WTC11 (cell line): ENCODE measurements around the gene IFNAR1.

Experiments
- ATF6 ChIP-seq: sonication (generic); formaldehyde crosslinking; IDR thresholded peaks from 2 replicates; pipeline ENCODE4 v1.8.1; 2023; ENCODE audit warnings: mild to moderate bottlenecking, missing genetic modification reagents
- CREB1 ChIP-seq: sonication (generic); formaldehyde crosslinking; IDR thresholded peaks from 2 replicates; pipeline ENCODE4 v1.8.0; 2023; ENCODE audit warnings: mild to moderate bottlenecking, missing genetic modification reagents
- IRF2 ChIP-seq: sonication (generic); formaldehyde crosslinking; IDR thresholded peaks from 2 replicates; pipeline ENCODE4 v1.8.0; 2022; ENCODE audit warnings: low read depth, missing genetic modification reagents, borderline replicate concordance
- JAZF1 ChIP-seq: fragments of 250-450 bp; sonication (Bioruptor Pico); IDR thresholded peaks from 2 replicates; pipeline ENCODE4 v1.9.0; 2021; ENCODE audit warnings: moderate library complexity, mild to moderate bottlenecking, inconsistent platforms
- JUN ChIP-seq: sonication (generic); formaldehyde crosslinking; IDR thresholded peaks from 2 replicates; pipeline ENCODE4 v1.8.0; 2023; ENCODE audit warnings: mild to moderate bottlenecking, missing genetic modification reagents
- MAX ChIP-seq: sonication (generic); formaldehyde crosslinking; IDR thresholded peaks from 2 replicates; pipeline ENCODE4 v1.8.0; 2022; ENCODE audit warnings: mild to moderate bottlenecking, missing genetic modification reagents
- NFATC4 ChIP-seq: fragments of 250-450 bp; sonication (Bioruptor Pico); IDR thresholded peaks from 2 replicates; pipeline ENCODE4 v1.9.0; 2021; ENCODE audit warnings: mild to moderate bottlenecking
- NFYB ChIP-seq: sonication (generic); formaldehyde crosslinking; conservative IDR thresholded peaks from 2 replicates; pipeline ENCODE4 v1.8.0; 2022; ENCODE audit warnings: low read depth, missing genetic modification reagents
- NR2C2 ChIP-seq: sonication (generic); formaldehyde crosslinking; IDR thresholded peaks from 2 replicates; pipeline ENCODE4 v1.8.0; 2022; ENCODE audit warnings: mild to moderate bottlenecking, missing genetic modification reagents
- TF ChIP-seq, protein P1 (sequence below): fragments of 200-600 bp; IDR thresholded peaks from 2 replicates; pipeline ENCODE4 v1.8.0; 2022; ENCODE audit warnings: antibody characterized with exemption
- TF ChIP-seq, protein P2 (sequence below): sonication (generic); formaldehyde crosslinking; IDR thresholded peaks from 2 replicates; pipeline ENCODE4 v1.8.0; 2022; ENCODE audit warnings: mild to moderate bottlenecking, missing genetic modification reagents
- TF ChIP-seq, protein P3 (sequence below): sonication (generic); formaldehyde crosslinking; IDR thresholded peaks from 2 replicates; pipeline ENCODE4 v1.8.1; 2023; ENCODE audit warnings: mild to moderate bottlenecking, missing genetic modification reagents, moderate library complexity

DNA sequence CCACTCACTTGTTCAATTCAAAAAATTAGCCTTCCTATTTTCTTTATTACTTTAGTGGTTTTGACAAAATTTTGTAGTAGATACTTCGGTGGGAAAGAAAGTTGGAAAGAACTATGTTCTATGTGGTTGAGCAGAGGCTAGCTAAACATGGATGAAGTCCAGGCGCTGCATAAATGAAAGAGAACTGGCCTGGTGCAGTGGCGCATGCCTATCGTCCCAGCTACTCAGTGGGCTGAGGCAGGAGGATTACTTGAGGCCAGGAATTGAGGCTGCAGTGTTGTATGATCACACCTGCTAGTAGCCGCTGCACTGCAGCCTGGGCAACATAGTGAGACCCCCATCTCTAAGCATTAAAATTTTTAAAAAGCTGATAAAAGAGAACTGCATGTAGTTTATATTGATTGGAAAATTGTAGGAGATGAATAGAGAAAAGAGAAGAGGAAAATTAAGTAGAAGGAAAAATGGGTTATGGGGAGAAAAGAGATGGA is 21.0 kb downstream of the IFNAR1 start:
- TF ChIP-seq CREB1 (CRISPR knock-in tag) (no peak), ATF6 (CRISPR knock-in tag) (no peak), NR2C2 (CRISPR knock-in tag) (no peak), MAX (no peak), IRF2 (CRISPR knock-in tag) (no peak), JAZF1 (CRISPR knock-in tag) (no peak), NFATC4 (no peak), JUN (no peak), NFYB (no peak)
- TF ChIP-seq, protein P1, sequence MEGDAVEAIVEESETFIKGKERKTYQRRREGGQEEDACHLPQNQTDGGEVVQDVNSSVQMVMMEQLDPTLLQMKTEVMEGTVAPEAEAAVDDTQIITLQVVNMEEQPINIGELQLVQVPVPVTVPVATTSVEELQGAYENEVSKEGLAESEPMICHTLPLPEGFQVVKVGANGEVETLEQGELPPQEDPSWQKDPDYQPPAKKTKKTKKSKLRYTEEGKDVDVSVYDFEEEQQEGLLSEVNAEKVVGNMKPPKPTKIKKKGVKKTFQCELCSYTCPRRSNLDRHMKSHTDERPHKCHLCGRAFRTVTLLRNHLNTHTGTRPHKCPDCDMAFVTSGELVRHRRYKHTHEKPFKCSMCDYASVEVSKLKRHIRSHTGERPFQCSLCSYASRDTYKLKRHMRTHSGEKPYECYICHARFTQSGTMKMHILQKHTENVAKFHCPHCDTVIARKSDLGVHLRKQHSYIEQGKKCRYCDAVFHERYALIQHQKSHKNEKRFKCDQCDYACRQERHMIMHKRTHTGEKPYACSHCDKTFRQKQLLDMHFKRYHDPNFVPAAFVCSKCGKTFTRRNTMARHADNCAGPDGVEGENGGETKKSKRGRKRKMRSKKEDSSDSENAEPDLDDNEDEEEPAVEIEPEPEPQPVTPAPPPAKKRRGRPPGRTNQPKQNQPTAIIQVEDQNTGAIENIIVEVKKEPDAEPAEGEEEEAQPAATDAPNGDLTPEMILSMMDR: no peak
- TF ChIP-seq, protein P2, sequence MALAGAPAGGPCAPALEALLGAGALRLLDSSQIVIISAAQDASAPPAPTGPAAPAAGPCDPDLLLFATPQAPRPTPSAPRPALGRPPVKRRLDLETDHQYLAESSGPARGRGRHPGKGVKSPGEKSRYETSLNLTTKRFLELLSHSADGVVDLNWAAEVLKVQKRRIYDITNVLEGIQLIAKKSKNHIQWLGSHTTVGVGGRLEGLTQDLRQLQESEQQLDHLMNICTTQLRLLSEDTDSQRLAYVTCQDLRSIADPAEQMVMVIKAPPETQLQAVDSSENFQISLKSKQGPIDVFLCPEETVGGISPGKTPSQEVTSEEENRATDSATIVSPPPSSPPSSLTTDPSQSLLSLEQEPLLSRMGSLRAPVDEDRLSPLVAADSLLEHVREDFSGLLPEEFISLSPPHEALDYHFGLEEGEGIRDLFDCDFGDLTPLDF (CRISPR knock-in tag): no peak
- TF ChIP-seq, protein P3, sequence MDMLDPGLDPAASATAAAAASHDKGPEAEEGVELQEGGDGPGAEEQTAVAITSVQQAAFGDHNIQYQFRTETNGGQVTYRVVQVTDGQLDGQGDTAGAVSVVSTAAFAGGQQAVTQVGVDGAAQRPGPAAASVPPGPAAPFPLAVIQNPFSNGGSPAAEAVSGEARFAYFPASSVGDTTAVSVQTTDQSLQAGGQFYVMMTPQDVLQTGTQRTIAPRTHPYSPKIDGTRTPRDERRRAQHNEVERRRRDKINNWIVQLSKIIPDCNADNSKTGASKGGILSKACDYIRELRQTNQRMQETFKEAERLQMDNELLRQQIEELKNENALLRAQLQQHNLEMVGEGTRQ (CRISPR knock-in tag): no peak
